ENCODE measurements around the gene TBC1D22A. TPM values are rescaled to one million over a fixed set of nuclear protein-coding genes. Genes with fewer than 3 reads are reported as not detected.
"Not testable (repeated sequence)": the region's sequence is repeated elsewhere in the genome, so short reads cannot be mapped to it uniquely, and the experiment has no call there.

Gene TBC1D22A
- total RNA-seq, 1 experiment from 2014 or later: 27.6 TPM

DNA sequence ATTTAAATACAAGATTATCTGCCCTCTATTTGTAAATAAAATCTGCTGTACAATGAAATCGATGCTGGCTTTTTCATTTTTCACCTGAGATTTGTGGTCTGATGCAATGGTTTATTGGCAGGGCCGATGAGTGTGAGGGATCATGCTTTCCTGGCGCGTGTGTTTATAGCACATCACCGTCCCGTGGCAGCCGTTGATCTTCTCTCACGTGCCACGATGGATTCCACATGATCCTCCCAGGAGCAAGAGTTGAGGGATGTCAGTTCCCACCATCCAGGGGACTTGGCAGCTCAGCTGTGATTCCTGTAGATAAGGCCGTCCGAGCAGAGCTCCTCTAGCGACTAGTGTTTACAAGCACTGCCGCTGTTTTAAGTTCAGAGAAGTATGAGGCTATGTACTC is 213.7 kb downstream of the TBC1D22A start:
- H3K36me3 Mint-ChIP-seq (ENCODE audit: insufficient read depth, unreplicated experiment): no peaks in the 10 kb centered on the region
- CTCF ChIA-PET: no interaction called here
- H3K4me3 Mint-ChIP-seq (ENCODE audit: low read depth, unreplicated experiment): no peak overlapping the region
- no peaks in the 10 kb centered on the region for H3K27me3 Mint-ChIP-seq (ENCODE audit: unreplicated experiment)
- no peaks in the 10 kb centered on the region for H3K9me3 Mint-ChIP-seq (ENCODE audit: low read depth, unreplicated experiment)
- BruUV-seq (replicated peaks): no TSS peak
- H3K27ac Mint-ChIP-seq (ENCODE audit: unreplicated experiment): no peak overlapping the region
- H3K4me1 Mint-ChIP-seq (ENCODE audit: low read depth, unreplicated experiment): no peaks in the 10 kb centered on the region
- intact Hi-C loops (cut with micrococcal nuclease; ENCODE audit: unreplicated experiment): no loop called here
- no peak for DNase-seq
- TF ChIP-seq, protein P1, sequence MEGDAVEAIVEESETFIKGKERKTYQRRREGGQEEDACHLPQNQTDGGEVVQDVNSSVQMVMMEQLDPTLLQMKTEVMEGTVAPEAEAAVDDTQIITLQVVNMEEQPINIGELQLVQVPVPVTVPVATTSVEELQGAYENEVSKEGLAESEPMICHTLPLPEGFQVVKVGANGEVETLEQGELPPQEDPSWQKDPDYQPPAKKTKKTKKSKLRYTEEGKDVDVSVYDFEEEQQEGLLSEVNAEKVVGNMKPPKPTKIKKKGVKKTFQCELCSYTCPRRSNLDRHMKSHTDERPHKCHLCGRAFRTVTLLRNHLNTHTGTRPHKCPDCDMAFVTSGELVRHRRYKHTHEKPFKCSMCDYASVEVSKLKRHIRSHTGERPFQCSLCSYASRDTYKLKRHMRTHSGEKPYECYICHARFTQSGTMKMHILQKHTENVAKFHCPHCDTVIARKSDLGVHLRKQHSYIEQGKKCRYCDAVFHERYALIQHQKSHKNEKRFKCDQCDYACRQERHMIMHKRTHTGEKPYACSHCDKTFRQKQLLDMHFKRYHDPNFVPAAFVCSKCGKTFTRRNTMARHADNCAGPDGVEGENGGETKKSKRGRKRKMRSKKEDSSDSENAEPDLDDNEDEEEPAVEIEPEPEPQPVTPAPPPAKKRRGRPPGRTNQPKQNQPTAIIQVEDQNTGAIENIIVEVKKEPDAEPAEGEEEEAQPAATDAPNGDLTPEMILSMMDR (IDR thresholded peaks at IDR 0.05; ENCODE audit: unreplicated experiment): no peak

DNA sequence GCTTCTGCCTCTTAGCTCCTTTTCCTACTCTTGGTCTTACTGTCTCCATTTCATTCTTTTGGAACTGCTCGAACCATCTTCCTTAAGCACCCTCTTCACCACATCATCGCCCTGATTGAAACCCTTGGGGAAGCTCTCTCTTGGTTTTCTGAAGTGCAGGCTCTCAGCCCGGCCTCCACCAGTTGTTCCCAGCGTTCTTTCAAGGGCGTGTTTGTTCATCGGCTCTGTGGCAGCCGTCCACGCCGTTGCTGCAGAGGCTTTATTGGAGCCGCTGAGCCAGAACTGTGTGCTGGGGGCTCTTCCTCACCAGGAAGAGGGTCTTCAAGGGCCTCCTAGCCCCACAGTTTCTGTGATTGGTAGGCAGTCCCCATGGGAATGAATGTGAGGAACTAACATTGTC is 214.1 kb downstream of the TBC1D22A start:
- BruUV-seq (replicated peaks): no TSS peak
- CTCF ChIA-PET: no interaction called here
- Mint-ChIP-seq H3K4me3 (ENCODE audit: low read depth, unreplicated experiment) (no peak overlapping the region), H3K4me1 (ENCODE audit: low read depth, unreplicated experiment) (no peaks in the 10 kb centered on the region), H3K27ac (ENCODE audit: unreplicated experiment) (no peak overlapping the region), H3K9me3 (ENCODE audit: low read depth, unreplicated experiment) (no peaks in the 10 kb centered on the region), H3K36me3 (ENCODE audit: insufficient read depth, unreplicated experiment) (no peaks in the 10 kb centered on the region), H3K27me3 (ENCODE audit: unreplicated experiment) (no peaks in the 10 kb centered on the region)
- no peak for DNase-seq
- TF ChIP-seq, protein P1 (IDR thresholded peaks at IDR 0.05; ENCODE audit: unreplicated experiment): no peak
- intact Hi-C loops (cut with micrococcal nuclease; ENCODE audit: unreplicated experiment): no loop called here

DNA sequence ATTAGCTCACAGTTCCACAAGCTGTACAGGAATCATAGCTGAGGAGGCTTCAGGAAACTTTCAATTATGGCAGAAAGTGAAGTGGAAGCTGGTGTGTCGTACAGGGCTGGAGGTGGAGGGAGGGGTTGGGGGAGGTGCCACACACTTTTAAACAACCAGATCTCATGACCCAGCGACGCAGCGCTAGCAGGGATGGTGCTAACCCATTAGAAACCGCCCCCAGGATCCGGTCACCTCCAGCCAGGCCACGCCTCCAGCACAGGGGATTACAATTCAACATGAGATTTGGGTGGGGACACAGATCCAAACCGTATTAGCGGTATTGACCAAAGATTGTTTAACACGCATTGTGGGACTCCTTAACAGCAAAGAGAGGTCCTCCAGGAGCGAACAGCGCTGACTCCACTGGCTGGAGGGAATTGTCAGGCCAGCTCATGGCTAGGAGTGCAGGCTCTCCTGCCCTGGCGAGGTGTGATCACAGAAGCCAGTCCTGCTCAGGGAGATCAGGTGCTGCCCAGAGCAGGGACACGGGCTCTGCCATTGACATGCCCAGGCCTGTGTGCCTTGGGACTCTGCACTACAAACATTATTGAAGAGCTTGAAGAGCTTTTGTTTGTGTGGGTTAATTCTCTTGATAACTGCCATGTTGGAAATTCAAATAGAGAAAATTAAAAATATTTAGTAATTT is 215.3 kb downstream of the TBC1D22A start:
- Mint-ChIP-seq H3K4me3 (ENCODE audit: low read depth, unreplicated experiment) (no peak overlapping the region), H3K9me3 (ENCODE audit: low read depth, unreplicated experiment) (no peaks in the 10 kb centered on the region), H3K36me3 (ENCODE audit: insufficient read depth, unreplicated experiment) (no peaks in the 10 kb centered on the region), H3K27me3 (ENCODE audit: unreplicated experiment) (no peaks in the 10 kb centered on the region), H3K4me1 (ENCODE audit: low read depth, unreplicated experiment) (no peaks in the 10 kb centered on the region), H3K27ac (ENCODE audit: unreplicated experiment) (no peak overlapping the region)
- CTCF ChIA-PET: no interaction called here
- no TSS peak for BruUV-seq (replicated peaks)
- intact Hi-C loops (cut with micrococcal nuclease; ENCODE audit: unreplicated experiment): no loop called here
- DNase-seq: no peak
- TF ChIP-seq, protein P1 (IDR thresholded peaks at IDR 0.05; ENCODE audit: unreplicated experiment): no peak

DNA sequence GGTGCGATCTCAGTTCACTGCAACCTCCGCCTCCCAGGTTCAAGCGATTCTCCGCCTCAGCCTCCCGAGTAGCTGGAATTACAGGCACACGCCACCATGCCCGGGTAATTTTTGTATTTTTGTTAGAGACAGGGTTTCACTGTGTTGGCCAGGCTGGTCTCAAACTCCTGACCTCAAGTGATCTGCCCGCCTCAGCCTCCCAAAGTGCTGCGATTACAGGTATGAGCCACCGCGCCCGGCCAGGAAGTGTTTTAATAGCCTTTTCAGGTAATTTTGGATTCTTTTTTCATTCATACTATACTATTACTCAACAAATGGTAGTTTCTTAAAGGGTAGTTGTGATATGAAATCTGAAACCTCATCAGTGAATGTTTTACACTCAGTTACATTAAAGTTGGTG is 216.2 kb downstream of the TBC1D22A start:
- not testable (repeated sequence) for H3K4me1 Mint-ChIP-seq (ENCODE audit: low read depth, unreplicated experiment); BruUV-seq (replicated peaks); DNase-seq

DNA sequence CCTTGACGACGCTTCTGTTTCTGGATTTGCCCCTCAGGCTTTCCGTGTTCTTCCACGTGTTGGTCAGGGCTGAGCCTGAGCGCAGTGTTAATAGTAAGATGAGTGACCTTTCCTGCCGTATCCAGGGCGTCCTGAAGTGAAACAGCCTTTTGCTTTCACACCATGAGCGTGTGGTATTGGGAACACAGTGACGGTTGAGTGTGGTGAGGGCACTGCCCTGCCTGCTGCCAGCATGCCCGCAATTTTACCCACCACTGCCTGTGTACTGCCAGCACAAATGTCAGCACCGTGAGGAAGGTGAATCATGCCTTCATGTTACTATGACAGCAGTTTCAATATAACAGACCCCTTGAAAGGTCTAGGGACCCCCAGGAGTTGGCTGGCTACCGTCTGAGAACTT is 217.1 kb downstream of the TBC1D22A start:
- TF ChIP-seq, protein P1 (IDR thresholded peaks at IDR 0.05; ENCODE audit: unreplicated experiment): no peak

More for the DNA sequence above, 216.2 kb downstream of the TBC1D22A start:
- H3K36me3 Mint-ChIP-seq (ENCODE audit: insufficient read depth, unreplicated experiment); CTCF ChIA-PET; H3K27ac Mint-ChIP-seq (ENCODE audit: unreplicated experiment); H3K9me3 Mint-ChIP-seq (ENCODE audit: low read depth, unreplicated experiment); H3K4me3 Mint-ChIP-seq (ENCODE audit: low read depth, unreplicated experiment); H3K27me3 Mint-ChIP-seq (ENCODE audit: unreplicated experiment); intact Hi-C loops (cut with micrococcal nuclease; ENCODE audit: unreplicated experiment): not testable (repeated sequence)

More for the DNA sequence above, 217.1 kb downstream of the TBC1D22A start:
- CTCF ChIA-PET: no interaction called here
- no TSS peak for BruUV-seq (replicated peaks)
- Mint-ChIP-seq H3K27me3 (ENCODE audit: unreplicated experiment) (no peaks in the 10 kb centered on the region), H3K27ac (ENCODE audit: unreplicated experiment) (no peak overlapping the region), H3K9me3 (ENCODE audit: low read depth, unreplicated experiment) (no peaks in the 10 kb centered on the region), H3K4me3 (ENCODE audit: low read depth, unreplicated experiment) (no peak overlapping the region), H3K4me1 (ENCODE audit: low read depth, unreplicated experiment) (peaks cover 3% of the 10 kb centered on the region), H3K36me3 (ENCODE audit: insufficient read depth, unreplicated experiment) (no peaks in the 10 kb centered on the region)
- DNase-seq: no peak
- intact Hi-C loops (cut with micrococcal nuclease; ENCODE audit: unreplicated experiment): no loop called here
